ENCODE measurements around the gene MST1R. TPM values are rescaled to one million over a fixed set of nuclear protein-coding genes. Genes with fewer than 3 reads are reported as not detected.

The MST1R gene
- polyA plus RNA-seq, 1 donor (not counting 4 experiments of a cell fraction or from before 2014, with no cell fraction given): 106 TPM

GRCh38 chr3:49916686-49917085 lies 13.0 kb upstream of the MST1R start:
- dilution Hi-C loops (cut with MboI; ENCODE audit: extremely low pct_ligation_motif_present, low sequenced_read_pairs): no loop called here

GRCh38 chr3:49914906-49915305 lies 11.2 kb upstream of the MST1R start:
- Histone ChIP-seq H3K9ac (ENCODE audit: control insufficient read depth, extremely low read depth, insufficient read depth, low read length) (no peak overlapping the region), H3K4me3 (ENCODE audit: control insufficient read depth in 2 of 3, extremely low read depth in 1 of 3, insufficient read depth in 2 of 3, low read depth in 1 of 3, low read length in 3 of 3) (no peak overlapping the region), H3K27me3 (ENCODE audit: control insufficient read depth, extremely low read depth, insufficient read depth, low read length) (no peaks in the 10 kb centered on the region), H3K4me1 (ENCODE audit: control insufficient read depth, extremely low read depth, insufficient read depth, low read length) (no peaks in the 10 kb centered on the region), H3K4me2 (ENCODE audit: control insufficient read depth, extremely low read depth, insufficient read depth, low read depth, low read length) (no peak overlapping the region), H3K27ac (ENCODE audit: control insufficient read depth, insufficient read depth, low read length) (no peak overlapping the region), H3K79me2 (ENCODE audit: control insufficient read depth, insufficient read depth, low read length) (no peaks in the 10 kb centered on the region), H3K9me1 (ENCODE audit: control insufficient read depth, extremely low read depth, insufficient read depth, low read length) (no peaks in the 10 kb centered on the region), H4K20me1 (ENCODE audit: control insufficient read depth, extremely low read depth, insufficient read depth, low read length) (no peaks in the 10 kb centered on the region), H3K36me3 (ENCODE audit: control insufficient read depth in 2 of 2, extremely low read depth in 1 of 2, insufficient read depth in 2 of 2, low read length in 2 of 2) (peaks cover 6 to 10% of the 10 kb centered on the region in 2 experiments), H2AFZ (ENCODE audit: control insufficient read depth, low read length) (no peak overlapping the region), H3K9me3 (ENCODE audit: control insufficient read depth, low read depth, low read length) (no peaks in the 10 kb centered on the region)
- dilution Hi-C loops (cut with MboI; ENCODE audit: extremely low pct_ligation_motif_present, low sequenced_read_pairs): no loop called here
- FAIRE-seq (peak; percentile 56), DNase-seq (ENCODE audit: low read depth, low spot score) (no peak)
- TF ChIP-seq CTCF (optimal IDR thresholded peaks at IDR 0.05 in 1 of 3, IDR thresholded peaks at IDR 0.05 in 1 of 3, conservative IDR thresholded peaks at IDR 0.05 in 1 of 3; ENCODE audit: extremely low read depth in 1 of 3, insufficient read depth in 2 of 3, low read length in 3 of 3): no peak
- TF ChIP-seq EZH2 (IDR thresholded peaks at IDR 0.05; ENCODE audit: low read length): no peak

More at GRCh38 chr3:49916686-49917085, 13.0 kb upstream of the MST1R start:
- Histone ChIP-seq H3K4me1 (ENCODE audit: control insufficient read depth, extremely low read depth, insufficient read depth, low read length) (no peaks in the 10 kb centered on the region), H3K36me3 (ENCODE audit: control insufficient read depth in 2 of 2, extremely low read depth in 1 of 2, insufficient read depth in 2 of 2, low read length in 2 of 2) (peaks cover 3 to 8% of the 10 kb centered on the region in 2 experiments), H3K4me2 (ENCODE audit: control insufficient read depth, extremely low read depth, insufficient read depth, low read depth, low read length) (no peak overlapping the region), H3K9ac (ENCODE audit: control insufficient read depth, extremely low read depth, insufficient read depth, low read length) (no peak overlapping the region), H2AFZ (ENCODE audit: control insufficient read depth, low read length) (no peak overlapping the region), H3K27ac (ENCODE audit: control insufficient read depth, insufficient read depth, low read length) (no peak overlapping the region), H3K79me2 (ENCODE audit: control insufficient read depth, insufficient read depth, low read length) (no peaks in the 10 kb centered on the region), H3K9me3 (ENCODE audit: control insufficient read depth, low read depth, low read length) (no peaks in the 10 kb centered on the region), H3K9me1 (ENCODE audit: control insufficient read depth, extremely low read depth, insufficient read depth, low read length) (no peaks in the 10 kb centered on the region), H3K4me3 (ENCODE audit: control insufficient read depth in 2 of 3, extremely low read depth in 1 of 3, insufficient read depth in 2 of 3, low read depth in 1 of 3, low read length in 3 of 3) (no peak overlapping the region), H3K27me3 (ENCODE audit: control insufficient read depth, extremely low read depth, insufficient read depth, low read length) (no peaks in the 10 kb centered on the region), H4K20me1 (ENCODE audit: control insufficient read depth, extremely low read depth, insufficient read depth, low read length) (no peaks in the 10 kb centered on the region)
- DNase-seq (ENCODE audit: low read depth, low spot score) (no peak), FAIRE-seq (no peak)
- TF ChIP-seq CTCF (optimal IDR thresholded peaks at IDR 0.05 in 1 of 3, IDR thresholded peaks at IDR 0.05 in 1 of 3, conservative IDR thresholded peaks at IDR 0.05 in 1 of 3; ENCODE audit: extremely low read depth in 1 of 3, insufficient read depth in 2 of 3, low read length in 3 of 3): no peak
- no peak for TF ChIP-seq EZH2 (IDR thresholded peaks at IDR 0.05; ENCODE audit: low read length)

All from keratinocyte (primary cell).